Fibroblast of skin of right biceps (primary cell): ENCODE measurements around the gene RFX7.
"Not testable (repeated sequence)": the region's sequence is repeated elsewhere in the genome, so short reads cannot be mapped to it uniquely, and the experiment has no call there.

ENCODE experiments used
- DNase-seq: peaks from one replicate; pipeline ENCODE4 v3.0.0-alpha.2; 2013

Gene RFX7

DNA sequence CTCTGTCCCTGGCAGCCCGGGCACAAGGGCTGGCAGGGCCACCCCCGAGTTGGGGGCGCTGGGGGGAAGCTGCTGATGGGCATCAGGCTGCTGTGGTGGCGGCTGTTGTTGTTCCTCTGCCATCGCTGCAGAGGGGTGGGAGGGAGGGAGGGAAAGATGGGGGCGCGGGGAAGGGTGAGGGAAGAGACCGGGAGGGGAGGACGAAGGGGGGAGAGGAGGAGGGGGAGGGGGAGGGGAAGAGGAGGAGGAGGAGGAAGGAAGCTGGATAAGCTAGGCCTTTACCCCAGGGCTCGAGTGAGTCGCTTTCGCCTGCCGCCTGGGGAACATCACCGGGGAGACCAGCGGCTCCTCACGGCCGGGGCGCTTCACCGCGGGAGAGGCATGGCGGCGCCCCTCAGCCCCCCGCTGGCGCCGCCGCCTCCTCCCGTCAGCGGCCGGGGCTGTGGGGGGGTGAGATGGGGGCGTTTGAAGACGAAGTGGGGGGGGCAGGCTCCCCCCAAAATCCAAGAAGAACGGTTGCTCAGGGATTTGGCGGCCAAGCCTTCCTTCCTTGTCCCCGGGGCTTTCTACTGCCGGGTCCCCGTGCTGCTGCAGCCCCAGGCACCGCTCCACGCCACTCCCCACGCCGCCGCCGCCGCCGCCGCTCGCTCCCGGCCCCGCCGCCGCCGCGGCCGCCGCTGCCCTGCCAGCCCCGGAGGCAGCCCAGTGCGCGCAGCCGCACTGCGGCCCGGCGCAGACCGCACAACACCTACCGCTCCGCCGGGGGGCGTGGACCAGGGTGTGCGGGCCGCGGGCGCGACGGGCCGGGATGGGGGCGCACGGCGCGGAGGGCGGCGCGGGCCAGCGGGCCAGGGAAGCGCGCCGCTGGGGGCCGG lies at the start of gene RFX7:
RFX7 (minus strand) TSS at position 717 of the 875 bp plus-strand sequence; CDS start at position 123, 594 bp downstream.
- peak; percentile 80 for DNase-seq

DNA sequence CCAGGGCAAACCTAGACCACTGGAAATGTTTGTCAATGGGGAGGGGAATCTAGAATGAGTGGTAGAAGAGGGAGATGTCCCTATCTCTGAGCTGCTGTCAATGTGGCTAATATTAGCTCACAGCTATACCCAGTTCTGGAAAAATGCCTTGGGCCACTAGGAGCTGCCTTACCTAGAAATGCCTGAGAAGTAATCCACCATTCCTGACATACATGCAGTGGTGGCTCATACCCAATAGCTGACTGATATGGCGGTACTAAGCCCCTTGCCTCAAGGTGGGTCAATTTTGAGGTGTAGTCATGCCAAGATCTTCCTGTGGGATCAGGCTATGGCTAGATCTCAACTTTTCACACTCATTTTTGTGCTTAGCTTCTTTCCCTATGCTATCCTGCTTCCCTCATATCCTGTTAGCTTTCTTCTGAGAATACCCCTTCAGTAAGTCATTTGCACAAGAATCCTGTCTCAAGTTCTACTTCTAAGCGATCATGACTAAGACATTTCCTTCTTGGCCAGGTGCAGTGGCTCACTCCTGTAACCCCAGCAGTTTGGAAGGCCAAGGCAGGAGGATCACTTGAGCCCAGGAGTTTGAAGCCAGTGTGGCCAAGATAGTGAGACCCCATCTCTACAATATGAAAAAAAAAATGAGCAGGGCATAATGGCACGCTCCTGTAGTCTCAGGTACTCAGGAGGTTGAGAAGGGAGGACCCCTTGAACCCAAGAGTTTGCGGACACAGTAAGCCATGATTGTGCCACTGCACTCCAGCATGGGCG lies 49.1 kb upstream of the RFX7 start:
- DNase-seq, result no peak

DNA sequence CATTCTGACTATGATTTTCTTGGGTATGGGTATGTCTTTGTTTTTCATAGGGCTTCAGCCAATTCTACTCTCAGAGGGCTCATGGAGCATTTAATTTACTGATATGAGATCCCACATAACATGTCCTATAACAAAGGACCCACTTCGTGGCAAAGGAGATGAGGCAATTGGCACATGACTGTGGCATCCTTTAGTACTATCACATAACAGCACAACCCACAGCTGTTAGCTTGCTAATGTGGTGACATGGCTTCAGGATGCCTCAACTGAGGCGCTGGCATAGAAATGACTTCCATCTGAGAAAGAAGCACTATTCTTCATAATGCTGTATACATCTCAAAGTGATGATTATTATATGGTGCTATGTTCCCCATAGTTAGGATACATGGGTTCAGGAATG lies 48.1 kb upstream of the RFX7 start:
- no peak for DNase-seq

DNA sequence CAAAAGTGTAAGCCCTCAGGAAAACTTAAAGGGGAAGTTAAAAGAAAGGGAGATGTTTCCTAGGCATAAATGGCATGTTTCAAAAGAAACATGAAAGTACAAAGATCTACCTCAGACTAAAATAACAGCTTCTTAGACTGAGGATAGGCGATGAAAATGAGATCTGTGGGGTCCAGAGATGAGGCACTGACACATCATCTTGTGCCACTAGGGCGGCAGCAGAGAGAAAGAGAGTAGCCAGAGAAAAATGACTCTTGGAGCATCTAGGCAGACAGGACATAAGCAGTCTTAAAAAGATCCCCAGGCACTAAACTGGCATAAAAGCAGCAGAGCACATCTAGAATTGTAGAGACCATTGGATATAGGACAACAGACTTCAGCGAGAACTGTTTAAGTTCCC lies 42.5 kb upstream of the RFX7 start:
- DNase-seq, result no peak

DNA sequence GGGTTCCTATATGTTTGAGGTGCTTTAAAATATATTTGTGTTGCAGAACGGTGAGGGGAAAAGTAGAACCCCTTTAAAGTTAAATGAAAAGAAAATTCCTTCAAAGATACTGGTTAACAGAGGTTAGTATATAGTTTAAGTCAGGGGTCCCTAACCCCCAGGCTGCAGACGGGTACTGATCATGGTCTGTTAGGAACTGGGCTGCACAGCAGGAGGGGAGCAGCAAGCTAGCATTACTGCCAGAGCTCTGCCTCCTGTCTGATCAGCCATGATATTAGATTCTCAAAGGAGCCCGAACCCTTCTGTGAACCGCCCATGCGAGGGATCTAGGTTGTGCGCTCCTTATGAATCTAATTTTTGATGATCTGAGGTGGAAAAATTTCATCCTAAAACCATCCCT lies 37.5 kb upstream of the RFX7 start:
- DNase-seq, result no peak

DNA sequence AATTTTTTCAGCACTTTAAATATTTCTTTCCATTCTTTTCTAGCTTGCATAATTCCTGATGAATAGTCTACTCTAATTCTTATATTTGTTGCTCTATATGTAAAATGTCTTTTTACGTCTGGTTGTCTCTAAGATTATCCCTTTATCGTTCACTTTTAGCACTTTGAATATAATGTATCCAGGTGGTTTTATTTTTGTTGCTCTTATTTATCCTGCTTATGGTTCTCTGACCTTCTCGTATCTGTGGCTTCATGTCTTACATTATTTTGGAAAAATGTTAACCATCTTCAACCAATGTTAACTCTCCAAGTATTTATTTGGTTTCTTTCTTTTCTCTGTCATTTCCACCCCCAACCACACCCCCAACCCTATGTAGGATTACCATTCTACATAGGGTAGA lies 30.0 kb upstream of the RFX7 start:
- DNase-seq, result no peak

DNA sequence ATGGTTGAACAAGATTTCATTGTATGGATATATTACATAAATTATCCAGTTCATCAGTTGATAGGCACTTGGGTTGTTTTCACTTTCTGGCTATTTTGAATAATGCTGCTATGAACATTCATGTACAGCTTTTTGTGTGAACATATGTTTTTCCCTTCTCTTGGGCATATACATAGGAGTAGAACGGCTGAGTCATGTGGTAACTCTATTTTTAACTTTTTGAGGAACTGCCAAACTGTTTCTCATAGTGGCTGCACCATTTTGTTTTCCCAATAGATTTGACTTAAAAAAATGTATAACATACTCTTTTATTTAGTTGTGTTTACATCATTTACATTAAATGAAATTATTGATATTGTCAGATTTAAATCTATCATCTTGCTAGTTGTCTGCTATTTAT lies 28.8 kb upstream of the RFX7 start:
- peak; percentile 22 for DNase-seq

DNA sequence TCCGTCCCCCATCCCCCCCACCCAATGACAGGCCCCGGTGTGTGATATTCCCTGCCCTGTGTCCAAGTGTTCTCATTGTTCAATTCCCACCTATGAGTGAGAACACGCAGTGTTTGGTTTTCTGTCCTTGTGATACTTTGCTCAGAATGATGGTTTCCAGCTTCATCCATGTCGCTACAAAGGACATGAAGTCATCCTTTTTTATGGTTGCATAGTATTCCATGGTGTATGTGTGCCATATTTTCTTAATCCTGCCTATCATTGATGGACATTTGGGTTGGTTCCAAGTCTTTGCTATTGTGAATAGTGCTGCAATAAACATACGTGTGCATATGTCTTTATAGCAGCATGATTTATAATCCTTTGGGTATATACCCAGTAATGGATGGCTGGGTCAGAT lies 22.8 kb upstream of the RFX7 start:
- DNase-seq, result not testable (repeated sequence)

DNA sequence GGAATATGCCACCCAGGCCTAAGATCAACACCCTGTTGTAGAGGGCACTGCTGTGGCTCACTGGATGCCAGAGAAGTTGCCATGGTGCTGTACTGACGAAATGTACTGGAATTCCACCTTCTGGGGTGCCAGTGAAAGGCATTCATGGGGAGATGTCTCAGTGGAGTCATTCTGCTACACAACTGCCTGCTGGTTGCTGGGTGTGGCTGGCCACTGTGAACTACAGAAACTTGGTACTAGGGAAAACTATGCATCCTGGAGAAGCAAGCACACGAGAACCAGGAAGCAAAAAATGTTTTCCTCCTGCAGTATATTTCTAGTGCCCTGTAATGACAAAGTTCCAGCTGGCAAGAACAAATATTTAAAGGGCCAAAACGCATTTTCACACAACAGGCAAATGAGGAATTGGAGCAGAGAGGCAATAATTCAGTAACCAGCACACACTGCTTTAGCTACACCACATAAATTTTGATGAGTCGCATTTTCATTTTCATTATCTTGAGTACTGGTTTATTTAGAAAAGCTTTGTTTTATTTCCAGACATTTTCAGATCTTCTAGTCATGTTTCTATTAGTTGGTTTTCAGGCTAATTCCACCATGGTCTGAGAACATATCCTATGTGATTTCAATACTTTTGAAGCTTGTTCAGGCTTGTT lies 18.3 kb upstream of the RFX7 start:
- no peak for DNase-seq

DNA sequence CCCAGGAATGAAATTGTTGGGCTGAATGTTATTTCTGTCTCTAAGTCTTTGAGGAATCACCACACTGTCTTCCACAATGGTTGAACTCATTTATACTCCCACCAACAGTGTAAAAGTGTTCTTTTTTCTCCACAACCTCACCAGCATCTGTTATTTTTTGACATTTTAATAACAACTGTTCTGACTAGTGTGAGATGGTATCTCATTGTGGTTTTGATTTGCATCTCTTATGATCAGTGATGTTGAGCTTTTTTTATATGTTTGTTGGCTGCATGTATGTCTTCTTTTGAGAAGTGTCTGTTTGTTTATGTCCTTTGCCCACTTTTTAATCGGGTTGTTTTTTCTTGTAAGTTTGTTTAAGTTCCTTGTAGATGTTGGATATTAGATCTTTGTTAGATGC lies 13.6 kb upstream of the RFX7 start:
- not testable (repeated sequence) for DNase-seq

DNA sequence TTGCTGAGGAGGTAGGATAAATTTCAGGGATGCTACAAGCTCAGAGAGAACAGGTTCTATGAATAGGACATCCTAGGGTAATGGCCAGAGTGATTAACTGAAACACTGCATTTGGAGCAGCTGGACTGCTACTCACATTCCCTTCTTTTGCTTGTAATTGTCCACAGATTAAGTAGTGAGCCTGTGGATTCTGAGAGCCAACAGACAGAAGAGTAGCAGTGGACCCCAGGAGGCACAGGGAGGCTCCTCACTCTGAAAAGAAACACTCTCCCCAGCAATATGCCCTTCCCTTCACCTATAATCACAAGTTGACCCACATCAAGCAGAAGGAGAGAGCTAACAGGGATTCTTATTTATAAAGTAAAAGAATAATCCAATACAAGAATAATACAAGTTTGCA lies 10.6 kb upstream of the RFX7 start:
- DNase-seq, result no peak

DNA sequence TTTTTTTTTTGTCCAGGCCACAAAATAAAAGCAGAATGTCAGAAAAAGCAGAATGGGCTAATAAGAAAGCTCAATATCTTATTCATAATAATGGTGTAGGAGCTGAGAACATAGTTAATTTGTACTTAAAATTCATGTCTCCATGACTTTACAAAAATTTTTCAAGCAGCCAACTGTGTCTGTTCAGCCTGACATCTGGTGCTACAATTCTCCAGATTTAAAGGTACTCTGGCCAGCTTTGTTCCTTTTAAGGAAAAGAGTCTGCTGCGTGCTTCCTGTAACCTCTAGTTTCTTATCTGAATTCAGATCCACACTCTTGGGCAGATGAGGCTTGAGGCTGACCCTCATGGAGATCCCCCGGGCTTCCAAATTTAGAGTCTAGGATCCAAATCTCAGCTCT lies 8.7 kb upstream of the RFX7 start:
- no peak for DNase-seq

DNA sequence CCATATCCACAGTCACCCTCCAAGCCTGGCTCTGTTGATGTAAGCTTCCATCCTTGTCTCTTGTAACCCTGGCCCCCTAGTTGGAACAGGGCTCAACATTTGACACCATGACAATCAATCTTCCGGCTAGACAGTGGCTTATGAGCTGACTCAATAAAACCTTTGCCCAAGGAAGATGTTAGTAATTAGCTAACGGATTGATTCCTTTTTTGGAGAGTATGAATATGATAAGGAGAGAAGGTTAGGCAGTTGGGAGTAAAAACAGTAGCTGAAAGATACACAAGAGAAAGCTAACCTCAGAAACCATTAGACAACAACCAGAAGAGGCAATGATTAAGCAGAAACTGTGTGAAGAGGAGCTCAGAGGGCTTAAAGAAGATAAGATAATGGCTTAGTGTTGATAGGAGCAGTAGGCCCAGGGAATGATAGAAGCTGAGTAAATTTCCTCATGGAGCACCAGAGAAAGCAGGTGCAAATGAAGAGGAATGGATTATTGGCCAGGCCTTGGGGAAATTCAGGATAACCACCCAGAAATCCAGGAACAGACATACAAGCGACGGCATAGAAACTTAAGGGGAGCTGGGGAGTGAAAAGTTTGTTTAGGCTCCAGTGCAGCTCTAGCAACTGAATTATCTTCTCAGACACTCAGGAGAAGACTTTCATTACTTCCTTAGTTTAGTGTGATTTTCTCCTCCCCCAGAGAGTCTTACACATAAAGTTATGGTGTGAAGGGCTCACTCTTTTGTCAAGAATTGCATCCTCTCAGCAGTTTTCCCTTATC lies 7.8 kb upstream of the RFX7 start:
- no peak for DNase-seq

DNA sequence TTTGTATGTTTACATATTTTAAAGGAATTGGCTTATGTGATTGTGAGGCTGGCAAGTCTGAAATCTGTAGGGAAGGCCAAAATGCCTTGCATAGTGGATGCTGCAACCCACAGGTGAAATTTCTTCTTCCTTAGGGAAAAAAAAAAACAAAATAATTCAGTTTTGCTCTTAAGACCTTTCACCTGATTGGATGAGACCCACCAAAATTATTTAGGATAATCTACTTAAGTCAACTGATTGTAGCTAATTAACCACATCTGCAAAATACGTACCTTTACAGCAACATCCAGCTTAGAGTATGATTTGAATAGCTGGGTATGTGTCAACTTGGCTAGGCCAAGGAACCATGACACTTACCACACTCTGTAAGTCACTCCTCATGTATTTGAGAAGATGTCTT lies 6.9 kb upstream of the RFX7 start:
- DNase-seq, result no peak

DNA sequence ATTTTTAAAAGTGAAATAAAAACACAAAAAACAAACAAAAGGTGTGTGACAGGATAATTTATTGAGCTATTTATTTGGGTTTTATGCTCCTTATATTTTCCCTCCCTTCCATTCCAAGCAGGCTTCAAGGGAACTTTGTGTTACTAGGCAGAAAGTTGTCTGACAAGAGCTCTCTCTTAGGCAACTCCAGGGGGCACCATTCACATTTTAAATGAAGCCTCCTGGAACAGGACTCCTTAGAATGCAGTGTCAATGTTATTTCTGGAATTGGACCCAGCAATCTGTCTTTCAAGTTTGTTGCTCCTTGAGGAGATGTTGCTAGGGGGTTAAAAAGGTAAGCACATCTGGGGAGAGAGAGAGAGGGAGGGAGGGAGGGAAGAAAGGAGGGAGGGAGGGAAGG lies 5.4 kb upstream of the RFX7 start:
- DNase-seq, result peak; percentile 48

DNA sequence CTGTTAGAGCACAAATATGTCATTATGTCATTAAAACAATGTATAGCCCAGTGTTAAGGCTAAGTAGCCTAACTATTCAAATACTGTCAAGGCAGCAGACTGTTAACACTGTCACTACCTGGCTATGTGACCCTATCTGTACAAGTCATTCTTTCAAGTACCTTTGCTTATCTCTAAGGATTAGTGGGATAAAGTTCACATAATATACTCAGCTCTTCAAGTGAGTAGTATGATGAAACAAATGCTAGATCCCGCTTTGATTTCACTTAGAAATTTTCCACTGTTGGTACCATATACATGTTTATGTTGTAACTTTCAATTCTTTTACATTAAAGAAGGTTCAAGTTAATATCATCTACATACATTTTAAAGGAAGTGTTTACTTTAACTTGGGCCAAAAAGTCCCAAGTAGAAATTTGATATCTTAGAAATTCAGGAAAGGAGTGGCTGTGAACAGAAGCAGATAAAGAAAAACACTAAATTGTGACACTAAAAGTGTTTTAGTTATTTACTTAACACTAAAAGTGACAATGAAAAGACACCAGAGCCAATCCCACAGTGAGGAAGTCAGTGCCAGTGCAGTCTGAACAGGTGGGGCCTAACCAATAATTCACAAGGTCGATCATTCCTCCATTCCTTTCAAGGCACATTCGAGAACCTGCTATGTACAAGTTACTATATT lies 4.8 kb upstream of the RFX7 start:
- no peak for DNase-seq

DNA sequence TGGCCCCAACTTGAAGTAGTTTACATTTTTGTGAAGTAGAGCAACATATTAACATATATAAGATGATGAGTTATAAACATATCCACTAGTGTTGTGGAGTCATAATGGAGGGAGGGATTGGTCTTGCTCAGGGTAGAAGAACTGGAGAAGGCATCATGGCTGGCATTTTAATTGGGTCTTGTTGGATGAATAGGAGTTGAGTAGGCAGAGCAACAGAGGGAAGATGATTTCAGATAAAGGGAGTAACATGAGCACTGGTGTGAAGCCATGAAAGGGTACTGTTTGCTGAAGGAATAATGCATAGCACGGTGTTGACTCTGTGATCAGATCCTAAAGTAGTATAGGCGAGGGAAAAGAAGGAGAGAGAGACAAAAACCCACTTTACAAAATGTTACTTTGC lies 3.6 kb upstream of the RFX7 start:
- no peak for DNase-seq

DNA sequence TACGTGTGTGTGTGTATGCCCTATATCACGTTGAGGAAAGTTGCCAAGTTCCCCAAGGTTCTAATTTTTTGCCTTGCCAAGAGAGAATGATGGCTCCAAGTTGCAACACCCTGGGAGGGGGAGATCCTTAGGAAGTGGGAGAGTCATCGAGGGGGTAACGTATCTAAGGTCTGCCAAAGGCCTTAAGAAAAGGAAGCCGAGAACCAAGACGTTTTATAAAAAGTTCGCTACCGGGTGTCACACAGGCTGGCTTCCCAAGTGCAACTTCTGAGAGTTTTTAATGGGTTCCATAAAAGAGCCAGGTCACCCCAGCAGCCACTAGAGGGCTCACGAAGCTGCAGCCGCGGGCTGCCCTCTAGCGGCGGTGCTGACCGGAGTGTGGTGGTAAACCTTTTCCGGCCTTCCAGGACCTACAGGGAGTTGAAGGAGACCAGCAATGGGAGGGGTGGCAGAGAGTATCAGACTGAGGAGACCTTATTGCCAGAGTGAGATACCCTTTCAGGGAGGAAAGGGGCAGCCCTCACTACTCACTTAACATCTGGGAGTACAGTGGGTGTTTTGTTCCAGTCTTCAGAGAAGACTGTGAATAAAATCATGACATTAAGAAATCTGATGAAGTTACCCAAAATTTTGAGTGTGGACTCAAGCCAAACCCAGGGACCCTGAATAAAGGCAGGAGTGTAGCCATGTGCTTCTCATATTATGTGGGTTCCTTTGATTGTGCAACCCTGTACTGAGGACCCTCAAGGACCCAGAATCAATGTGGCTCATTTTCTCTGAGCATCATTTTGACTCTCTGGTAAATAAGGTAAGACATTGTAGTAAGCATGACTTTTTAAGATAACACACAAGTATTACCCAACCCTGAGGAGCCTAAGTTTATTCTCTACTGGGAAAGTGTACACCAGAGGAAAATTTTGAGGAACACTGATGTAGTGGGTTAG lies 2.5 kb upstream of the RFX7 start:
- DNase-seq, result peak; percentile 90

DNA sequence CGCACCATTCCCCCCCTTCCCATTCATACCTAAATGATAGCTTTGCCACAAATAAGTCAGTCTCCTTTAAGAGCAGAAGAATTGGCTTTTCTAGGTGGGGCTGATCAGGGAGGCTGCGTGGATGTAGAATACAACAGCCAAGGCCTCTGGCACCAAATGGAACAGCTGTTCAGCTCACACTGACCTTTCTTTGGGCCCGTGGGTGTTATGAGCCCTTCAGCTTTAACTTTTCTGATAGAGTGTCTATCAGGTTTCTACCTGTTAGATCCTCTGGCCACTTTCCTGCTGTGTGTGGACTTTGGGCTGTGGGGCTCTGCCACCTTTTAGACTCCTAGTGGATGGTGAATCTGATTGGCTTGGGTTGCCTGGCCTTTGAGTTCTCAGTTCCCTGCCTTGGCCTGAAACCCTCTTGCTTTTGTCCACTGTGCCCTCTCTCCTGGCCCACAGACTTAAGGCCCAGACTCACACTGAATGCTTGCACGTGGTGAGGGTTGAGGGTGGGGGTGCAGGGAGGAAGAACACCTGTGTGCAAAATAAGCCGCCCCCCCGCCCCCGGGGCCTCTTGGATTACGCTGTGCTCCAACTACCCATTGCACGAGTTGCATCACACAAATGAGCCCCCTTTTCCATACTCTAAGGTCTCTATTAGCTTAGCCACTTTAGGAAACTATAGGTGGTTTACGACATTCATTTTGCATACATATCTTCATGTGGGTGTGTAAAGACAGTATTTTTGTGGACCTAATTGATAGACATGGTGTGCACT lies 1.3 kb upstream of the RFX7 start:
- no peak for DNase-seq
